Subcutaneous preadipocyte (primary cell): Measurements from ENCODE around the gene GPD1. TPM values are rescaled to one million over a fixed set of nuclear protein-coding genes. Genes with fewer than 3 reads are reported as not detected.

Source experiments
- total RNA-seq: library from RNA; depleted of rRNA; stranded (reverse); fragments of >200 nt; gene quantifications from 2 replicates; pipeline ENCODE4 v1.2.3, GENCODE V29; 2012

The GPD1 gene
- total RNA-seq, result 0.37 and 0.39 TPM in 2 replicates

GRCh38 chr12:50103767-50104321, at the start of gene GPD1:
TSS of gene GPD1 (plus strand) at chr12:50104008. CDS start at chr12:50104051, 43 bp downstream.

GRCh38 chr12:50057000-50057841, 46.6 kb upstream of the GPD1 start, which contains the start of gene ASIC1:
TSS of gene ASIC1 (plus strand) at chr12:50057596. CDS start at chr12:50058767, 1,171 bp downstream.

GRCh38 chr12:50084775-50085614, 18.8 kb upstream of the GPD1 start, which contains the start of gene SMARCD1:
TSS of gene SMARCD1 (plus strand) at chr12:50085342. CDS start at chr12:50085370, 28 bp downstream.

GRCh38 chr12:50111693-50112455, 8.1 kb downstream of the GPD1 start, which contains the start of gene COX14:
TSS of gene COX14 (plus strand) at chr12:50112236. CDS start at chr12:50120044, 7,808 bp downstream.

Other genes with a start within 250 kb of the GPD1 start
- 0.37 and 0.98 TPM in 2 replicates for gene FAIM2, start 200.1 kb upstream of the GPD1 start, total RNA-seq
- gene AQP2, start 153.3 kb upstream of the GPD1 start, total RNA-seq, result not detected in 2 replicates
- not detected in 2 replicates for gene AQP5, start 142.1 kb upstream of the GPD1 start, total RNA-seq
- gene AQP6, start 131.1 kb upstream of the GPD1 start, total RNA-seq, result not detected in 2 replicates
- 63.2 and 90.1 TPM in 2 replicates for gene RACGAP1, start 78.5 kb upstream of the GPD1 start, total RNA-seq
- gene ASIC1, start 46.4 kb upstream of the GPD1 start, total RNA-seq, result 1.2 and 2.6 TPM in 2 replicates
- 41.5 and 55.1 TPM in 2 replicates for gene SMARCD1, start 18.7 kb upstream of the GPD1 start, total RNA-seq
- gene COX14, start 8.2 kb downstream of the GPD1 start, total RNA-seq, result 19.5 and 36.0 TPM in 2 replicates
- 19.5 and 22.1 TPM in 2 replicates for gene CERS5, start 63.4 kb downstream of the GPD1 start, total RNA-seq
- gene LIMA1, start 179.5 kb downstream of the GPD1 start, total RNA-seq, result 112 and 128 TPM in 2 replicates